GM19438 (cell line): ENCODE results near the gene RAB34.
"Not testable (repeated sequence)": the region's sequence is repeated elsewhere in the genome, so short reads cannot be mapped to it uniquely, and the experiment has no call there.

Experiments used
- ATAC-seq: cut with Tn5 transposase; IDR thresholded peaks from one replicate; pipeline ENCODE4 v1.9.1; 2021; ENCODE audit warnings: low read depth; ENCODE audit not compliant: unreplicated experiment

RAB34 gene

DNA sequence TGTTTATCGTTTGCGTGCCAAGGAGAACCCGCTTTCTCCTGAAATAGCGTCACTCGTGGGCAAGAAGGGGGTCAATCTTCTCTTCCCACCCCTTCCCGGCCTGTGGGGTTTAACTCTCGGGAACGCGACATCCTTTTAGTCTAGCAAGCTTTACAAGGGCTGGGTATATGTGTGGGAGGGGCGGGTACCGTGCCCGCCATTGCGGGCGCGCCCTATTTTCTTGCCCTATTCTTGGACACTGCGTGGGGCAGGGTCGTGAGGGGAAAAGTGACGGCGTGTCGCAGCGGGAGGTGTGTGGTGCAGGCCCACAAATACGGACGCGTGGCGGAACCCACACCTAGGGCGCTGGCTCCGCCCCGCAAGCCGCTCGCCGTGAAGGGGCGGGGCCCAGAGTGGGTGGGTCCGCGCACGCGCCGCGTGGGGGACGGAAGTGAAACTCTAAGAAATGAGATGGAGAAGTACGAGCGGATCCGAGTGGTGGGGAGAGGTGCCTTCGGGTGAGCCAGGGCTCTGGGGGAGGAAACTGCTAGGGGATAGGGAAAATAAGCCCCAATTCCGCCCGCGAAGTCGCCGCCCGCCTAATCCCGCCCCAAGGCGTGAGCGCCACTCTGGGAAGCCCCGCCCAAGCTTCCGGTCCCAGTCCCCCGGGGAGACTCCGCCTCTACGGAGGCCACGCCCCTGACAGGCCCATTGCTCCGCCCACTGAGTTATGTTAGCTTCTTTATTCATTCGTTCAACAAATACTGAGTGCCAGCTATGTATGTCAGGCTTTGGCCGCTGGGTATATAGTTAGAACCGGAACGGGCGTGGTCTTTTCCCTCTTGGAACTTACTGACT is 10.9 kb upstream of the RAB34 start, which contains the start of gene NEK8:
Gene NEK8, plus strand, starts transcription at position 425 of the 837 bp plus-strand sequence. Its CDS starts 26 bp downstream, at position 451.
- ATAC-seq, result peak; percentile 26

DNA sequence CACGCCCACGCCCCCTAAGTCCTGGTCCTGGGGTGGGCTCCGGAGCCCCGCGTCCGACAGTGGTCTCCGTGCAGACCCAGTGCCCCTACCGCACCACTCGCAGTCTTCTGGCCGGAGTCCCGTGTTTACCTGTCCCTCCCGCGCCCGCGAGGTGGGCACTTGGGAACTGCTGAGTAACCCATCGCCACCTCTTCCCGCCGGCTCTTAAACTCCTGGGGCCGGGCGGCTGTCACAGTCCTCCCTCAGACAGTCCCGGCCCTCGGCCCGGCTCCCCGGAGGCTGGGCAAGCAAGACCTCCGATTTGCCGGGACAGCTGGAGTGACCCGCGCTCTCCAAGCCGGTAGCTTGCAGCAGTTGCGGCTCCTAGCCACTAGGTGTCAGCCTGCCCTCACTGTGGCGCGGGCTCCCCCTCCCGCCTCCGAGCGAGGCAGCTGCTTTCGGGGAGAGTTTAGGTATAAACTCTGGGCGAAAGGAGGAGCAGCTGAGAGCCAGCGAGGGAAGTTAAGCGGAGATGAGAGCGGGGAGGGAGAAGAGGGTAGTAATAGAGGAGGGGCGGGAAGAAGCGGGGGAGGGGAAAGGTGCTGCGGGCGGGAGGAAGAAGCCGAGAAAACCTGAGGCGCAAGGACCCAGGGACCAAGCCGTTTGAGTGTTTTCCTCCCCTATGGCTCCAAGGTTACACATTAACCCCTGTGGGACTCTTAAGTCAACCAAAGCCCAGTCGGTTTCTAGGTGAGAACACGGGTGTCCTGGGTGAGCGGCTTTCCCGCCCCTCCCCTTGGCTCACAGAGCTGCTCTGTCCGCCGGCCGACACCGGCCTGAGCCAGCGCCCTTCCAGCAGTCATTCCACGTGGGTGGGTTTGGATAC is 9.2 kb upstream of the RAB34 start:
- ATAC-seq, result peak; percentile 39

DNA sequence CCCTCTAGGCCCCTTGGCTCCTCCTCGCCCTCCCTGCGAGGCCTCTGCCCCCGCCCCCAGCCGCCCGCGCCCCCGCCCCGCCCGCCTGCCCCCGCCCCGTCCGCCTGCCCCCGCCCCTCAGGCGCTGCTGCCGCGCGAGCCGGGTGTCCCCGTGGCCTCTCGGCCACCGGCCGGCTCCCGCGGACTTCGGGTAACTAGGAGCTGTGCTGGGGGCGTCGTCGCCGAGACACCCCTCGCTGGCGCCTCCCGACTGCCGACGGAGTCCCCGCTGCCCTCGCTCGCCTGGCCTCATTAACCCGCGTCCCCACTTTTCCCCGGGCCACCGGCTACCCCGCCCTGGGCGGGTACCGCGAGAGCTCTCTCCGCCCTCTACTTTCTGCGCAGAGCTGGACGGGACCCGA is 8.6 kb upstream of the RAB34 start, which contains the start of gene TLCD1:
Gene TLCD1, minus strand, starts transcription at position 8 of the 401 bp plus-strand sequence. CDS start 136 bp downstream, outside the sequence.
- ATAC-seq, result peak; percentile 3

DNA sequence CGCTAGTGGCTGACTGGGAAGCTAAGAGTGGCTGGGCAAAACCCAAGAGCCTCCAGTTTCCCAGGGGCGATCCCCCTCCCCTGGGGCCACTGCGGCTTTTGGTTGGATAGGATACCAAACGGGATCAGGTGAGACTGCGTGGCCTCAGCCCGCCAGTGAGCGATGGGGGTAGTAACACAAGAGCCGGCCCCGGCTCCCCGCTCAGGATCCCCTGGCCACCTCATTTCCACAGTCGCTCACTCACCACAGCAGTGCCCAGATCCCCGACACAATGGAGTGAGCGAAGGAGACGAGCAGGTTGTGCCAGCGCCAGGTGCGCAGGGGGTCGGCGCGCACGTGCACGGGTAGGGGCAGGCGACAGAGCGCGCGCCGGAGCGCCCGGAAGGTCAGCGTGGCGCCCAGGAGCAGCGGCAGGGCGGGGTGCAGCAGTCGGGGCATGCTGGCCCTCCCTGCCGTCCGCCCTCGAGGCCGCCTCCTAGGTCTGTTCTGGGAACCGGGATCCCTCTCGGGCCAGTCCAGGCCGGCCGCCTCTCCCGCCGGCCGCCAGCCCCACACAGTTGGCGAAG is 8.1 kb upstream of the RAB34 start:
- ATAC-seq, result peak; percentile 0

DNA sequence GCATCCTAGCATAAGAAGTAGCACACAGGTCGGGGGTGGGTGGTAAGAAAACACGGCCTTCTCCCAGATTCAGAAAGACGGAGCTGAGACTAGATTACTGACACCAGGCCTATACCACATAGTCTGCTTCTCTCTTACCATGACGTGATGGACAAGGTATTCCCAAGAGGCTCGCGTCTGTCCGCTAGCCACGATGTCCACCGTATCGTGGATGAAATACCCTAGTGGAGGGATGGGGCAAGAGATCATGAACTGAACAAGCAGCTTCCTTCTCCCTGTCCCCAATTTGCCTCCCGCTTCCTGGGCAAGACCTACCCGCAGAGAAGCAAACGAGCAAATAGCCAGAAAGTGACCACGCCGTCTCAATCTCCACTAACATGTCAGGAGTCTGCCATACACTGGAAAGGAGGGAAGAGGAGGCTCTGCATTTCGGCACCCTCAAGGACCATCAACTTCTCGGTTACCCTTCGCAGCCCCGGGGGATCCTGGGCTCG is 7.5 kb upstream of the RAB34 start:
- no peak for ATAC-seq

DNA sequence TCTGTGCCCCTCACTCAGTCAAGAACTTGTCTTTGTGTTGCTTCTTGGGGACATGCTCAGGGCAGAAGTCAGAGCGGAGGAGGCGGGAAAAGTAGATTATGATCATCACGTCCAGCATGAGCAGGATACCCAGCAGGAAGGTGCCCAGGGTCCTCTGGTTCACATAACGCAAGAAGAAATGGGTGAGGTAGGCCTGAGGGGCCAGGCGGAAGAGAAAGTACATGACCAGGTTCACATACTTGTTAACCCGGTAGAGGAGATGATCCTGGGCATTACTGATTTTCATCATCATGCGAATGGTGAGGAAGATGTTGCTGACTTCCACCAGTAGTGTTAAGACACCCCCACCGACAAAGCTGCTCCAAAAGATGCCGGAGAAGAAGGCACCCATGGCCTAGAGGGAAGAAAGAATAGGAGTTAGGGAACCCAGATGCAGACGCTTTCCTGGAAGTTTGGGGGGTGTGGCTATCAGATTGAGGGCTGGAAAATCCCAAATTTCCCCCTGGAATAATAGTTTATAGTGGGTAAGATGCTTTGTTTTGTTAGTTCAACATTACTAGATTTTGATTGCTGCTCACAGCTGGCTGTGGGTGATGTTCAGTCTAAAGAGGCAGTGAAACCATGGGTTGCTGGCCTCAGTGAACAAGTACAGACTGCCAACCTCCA is 7.0 kb upstream of the RAB34 start:
- ATAC-seq, result no peak

DNA sequence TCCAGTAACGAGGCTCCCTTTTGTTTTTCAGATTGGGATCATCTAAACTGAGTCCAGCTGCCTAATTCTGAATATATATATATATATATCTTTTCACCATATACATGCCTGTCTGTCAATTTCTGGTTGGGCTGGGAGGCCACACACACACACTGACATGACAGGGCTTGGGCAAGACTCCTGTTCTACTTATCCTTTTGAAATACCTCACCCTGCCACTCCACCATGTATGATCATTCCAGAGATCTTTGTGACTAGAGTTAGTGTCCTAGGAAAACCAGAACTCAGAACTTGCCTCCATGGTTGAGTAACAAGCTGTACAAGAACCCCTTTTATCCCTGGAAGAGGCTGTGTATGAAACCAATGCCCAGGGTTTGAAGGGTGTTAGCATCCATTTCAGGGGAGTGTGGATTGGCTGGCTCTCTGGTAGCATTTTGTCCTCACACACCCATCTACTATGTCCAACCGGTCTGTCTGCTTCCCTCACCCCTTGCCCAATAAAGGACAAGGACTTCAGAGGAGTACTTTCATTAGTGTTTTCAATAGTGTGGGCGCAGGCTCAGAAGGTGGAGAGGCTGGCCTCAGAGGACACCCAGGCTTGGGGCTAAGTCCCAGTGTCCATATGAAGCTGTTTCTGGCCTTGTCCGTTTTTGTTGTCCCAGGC is 6.3 kb upstream of the RAB34 start:
- not testable (repeated sequence) for ATAC-seq

DNA sequence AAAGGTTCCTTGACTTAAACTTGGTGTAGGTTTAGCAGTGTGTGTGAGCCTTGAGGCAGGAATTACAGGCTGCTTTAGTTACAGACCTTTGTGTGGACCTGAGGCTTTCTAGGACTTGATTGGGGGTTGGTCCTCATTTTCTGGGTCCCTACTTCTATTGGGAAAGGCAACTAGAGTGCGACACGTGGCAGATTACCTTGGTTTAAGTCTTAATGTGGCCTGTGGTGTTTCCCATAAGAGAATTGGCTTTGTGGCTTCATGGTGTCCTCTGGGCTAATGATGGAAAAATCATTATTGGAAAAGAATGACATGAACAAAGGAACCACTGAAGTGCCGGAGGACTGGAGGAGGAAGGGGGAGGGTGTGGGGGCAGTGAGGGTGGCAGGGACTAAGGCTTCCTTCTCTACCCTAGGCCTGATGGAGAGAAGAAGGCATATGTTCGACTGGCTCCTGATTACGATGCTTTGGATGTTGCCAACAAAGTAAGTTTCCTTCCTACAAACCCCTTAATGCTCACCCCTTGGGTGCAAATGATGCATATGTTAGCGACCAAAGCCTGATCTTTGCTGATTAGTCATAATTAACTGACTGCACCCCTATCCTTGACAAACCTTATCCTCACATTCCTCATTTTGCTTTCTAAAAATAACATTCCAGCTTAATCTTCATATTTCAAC is 5.6 kb upstream of the RAB34 start:
- ATAC-seq, result no peak

DNA sequence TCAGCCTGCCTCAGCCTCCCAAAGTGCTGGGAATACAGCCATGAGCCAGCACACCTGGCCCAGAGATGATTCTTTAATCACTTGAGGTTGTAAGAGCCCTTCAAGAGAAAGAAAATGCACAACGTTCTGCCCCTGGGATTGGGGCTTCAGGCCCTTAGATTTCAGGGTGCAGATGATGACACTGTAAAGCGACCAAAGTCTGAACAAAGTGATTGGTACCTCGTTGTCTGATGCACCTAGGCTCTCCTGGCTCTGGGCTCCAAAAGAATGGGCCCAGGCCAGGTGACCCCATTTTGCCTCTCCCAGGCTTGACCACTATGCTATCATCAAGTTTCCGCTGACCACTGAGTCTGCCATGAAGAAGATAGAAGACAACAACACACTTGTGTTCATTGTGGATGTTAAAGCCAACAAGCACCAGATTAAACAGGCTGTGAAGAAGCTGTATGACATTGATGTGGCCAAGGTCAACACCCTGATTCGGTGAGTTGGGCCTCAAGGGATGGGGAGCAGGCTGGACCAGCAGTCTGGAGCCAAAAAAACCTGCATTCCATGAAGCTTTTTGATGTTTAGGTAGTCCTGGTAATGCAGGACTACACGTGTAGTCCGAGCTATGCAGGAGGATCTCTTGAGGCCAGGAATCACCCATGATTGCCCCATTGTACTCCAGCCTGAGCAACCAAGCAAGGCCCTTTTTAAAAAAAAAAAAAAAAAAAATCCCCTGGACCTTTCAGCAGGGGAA is 4.9 kb upstream of the RAB34 start:
- no peak for ATAC-seq

DNA sequence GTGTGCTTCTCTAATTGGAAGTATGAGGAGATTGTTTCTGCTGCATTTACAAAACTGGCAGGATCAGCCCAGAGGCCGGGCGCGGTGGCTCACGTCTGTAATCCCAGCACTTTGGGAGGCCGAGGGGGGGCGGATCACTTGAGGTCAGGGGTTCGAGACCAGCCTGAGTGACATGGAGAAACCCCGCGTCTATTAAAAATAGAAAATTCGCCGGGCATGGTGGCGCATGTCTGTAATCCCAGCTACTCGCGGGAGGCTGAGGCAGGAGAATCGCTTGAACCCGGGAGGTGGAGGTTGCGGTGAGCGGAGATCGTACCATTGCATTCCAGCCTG is 3.3 kb upstream of the RAB34 start:
- ATAC-seq, result not testable (repeated sequence)

DNA sequence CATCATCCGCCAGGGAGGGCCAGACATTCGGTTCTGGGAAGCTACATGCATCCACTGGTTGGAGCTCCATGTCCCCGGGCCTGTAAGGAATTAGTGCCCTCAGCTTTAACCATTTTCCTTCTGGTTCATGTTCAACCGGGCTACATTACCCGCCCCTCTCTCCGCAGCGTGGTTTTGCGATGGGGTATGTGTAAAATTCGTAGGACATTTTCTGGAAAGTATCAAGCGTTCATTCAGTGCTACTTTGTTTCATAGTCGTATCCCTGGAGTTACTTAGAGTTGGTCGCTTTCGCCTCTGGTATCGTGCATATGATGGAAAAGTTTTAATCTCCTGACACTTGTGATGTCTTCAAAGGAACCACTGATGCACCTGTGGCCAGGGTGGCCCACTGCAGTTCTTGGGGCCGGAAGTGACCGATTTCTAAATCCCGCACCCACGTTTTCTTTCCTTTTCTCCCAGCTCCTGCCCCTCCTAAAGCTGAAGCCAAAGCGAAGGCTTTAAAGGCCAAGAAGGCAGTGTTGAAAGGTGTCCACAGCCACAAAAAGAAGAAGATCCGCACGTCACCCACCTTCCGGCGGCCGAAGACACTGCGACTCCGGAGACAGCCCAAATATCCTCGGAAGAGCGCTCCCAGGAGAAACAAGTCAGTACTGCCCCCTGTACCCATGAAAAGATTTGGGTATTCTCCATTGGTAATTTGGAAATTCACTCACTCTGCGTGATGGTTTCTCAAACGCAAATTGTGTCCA is 2.8 kb upstream of the RAB34 start:
- no peak for ATAC-seq

DNA sequence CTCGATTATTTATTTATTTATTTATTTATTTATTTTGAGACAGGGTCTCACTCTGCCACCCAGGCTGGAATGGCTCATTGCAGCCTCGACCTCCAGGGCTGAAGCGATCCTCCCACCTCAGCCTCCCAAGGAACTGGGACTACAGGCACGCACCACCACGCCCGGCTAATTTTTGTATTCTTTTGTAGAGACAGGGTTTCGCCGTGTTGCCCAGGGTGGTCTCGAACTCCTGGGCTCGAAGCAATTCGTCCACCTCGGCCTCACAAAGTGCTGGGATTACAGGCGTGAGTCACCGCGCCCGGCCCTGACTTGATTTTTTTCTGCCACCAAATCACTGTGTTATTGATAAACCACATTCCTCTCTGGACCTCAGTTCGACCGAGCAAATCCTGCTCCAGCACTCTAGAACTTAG is 1.4 kb upstream of the RAB34 start:
- no peak for ATAC-seq

DNA sequence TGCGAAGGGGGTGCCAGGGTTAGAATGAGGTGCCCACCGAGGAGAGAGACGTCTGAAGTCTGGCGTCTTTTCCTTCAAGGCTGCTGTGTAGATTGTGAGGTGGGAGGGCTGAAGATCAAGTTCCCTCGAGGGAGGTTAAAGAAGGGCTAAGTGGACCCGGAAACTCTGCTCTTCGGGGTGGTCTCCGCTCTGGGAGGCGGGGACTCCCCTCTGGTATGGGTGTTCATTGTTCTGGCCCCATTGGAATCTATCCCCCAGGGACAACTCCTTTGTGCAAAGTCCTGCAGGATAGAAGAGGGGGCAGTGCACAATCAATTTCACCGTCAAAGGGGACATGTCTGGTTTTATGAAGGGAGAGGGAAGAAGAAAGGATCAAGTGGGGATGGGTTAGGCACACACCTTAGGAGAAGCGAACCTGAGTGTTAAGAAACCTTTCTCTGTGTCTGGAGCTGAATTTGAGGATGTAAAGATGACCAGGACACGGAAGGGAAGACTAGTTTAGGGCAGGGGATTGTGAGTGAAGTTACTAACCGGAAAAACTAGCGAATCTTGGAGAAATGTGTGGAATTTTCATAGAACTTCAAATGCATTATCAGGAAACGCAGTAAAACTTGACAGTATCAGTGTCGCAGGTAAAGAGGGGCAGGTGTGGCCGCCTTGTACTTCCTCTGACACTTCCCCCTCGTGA is 809 bp upstream of the RAB34 start:
- ATAC-seq, result no peak

DNA sequence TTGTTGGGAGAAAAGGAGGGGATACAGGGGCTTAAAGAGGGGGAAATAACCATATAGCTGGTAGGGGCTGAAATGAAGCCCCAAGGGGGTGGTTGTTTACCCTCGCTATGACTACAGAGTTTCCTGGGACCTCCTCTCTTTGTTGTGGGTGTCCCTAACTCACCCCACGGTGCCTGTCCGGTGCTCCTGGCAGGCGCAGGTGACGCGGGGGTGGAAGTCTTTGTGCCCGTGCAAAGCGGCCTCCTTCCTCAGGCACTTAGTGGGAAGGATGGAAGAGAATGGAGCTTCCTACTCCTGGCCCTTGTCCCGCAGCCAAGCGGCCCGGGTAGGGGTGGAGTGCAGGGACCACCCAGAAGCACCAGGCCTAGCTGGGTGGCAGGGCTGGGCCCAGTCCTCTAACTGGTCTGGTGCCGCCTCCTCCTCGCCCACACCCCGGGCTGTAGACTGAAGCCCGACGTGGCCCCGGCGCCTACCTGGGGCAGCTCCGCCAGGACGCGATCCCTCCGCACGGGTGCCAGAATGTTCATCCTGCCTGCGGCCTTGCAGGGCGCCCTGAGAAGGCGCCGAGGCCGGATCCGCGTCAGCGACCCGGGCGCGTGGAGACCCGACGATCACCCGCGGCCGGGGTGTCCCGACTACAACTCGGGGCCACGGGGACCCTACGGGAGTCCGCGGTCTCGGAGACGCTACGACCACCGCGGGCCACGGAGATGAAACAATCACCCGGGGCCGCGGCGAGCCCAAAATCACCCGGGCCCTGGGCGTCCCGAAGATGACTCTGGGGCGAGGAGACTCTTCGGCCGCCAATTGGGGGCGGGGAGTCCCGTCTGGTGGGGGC is 709 bp downstream of the RAB34 start:
- ATAC-seq, result no peak

DNA sequence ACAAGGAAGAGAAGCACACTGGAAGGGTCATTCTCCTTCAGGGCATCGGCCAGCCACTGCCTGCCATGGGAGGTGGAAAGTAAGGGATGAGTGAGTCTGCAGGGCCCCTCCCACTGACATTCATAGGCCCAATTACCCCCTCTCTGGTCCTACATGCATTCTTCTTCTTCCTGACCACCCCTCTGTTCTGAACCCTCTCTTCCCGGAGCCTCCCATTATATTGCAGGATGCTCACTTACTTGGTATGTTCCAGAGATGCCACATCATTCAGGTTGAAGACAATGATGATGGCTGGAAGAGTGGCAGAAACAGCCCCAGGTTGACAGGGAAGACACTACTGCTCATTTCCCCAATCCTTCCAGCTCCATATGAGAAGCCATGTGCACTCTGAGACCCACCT is 2.5 kb downstream of the RAB34 start:
- ATAC-seq, result no peak

DNA sequence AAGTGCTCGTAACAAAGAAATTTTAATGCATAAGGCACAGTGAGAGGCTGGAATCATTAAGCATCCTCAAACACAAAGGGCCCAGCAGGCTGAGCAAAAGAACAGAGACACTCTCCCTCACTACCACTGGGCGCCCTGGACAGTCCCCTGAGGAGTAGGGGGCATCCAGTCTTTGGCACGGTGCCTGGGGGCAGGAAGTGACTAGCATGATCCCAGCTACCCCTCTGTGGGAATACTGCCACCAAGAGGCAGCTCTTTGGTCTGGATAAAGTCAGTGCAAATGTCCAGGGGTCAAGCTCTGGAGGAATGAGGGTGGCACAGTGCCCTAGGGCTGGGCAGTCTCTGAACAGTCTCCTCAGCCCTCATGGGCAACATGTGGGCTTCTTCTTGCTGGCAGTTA is 3.4 kb downstream of the RAB34 start:
- ATAC-seq, result no peak
